Activated CD8-positive, alpha-beta memory T cell treated with anti-CD3 and anti-CD28 coated beads, Interleukin-2, amount 50 U/mL, for 24 hours (primary cell): ENCODE results near the gene SLF1.

ENCODE experiments used
- DNase-seq: peaks from one replicate; pipeline ENCODE4 v3.0.0-alpha.2; 2020; ENCODE audit errors: extremely low read depth

The SLF1 gene

GRCh38 chr5:94661086-94661485 is 42.6 kb downstream of the SLF1 start:
- no peak for DNase-seq

GRCh38 chr5:94667937-94668336 is 49.5 kb downstream of the SLF1 start:
- no peak for DNase-seq

DNA sequence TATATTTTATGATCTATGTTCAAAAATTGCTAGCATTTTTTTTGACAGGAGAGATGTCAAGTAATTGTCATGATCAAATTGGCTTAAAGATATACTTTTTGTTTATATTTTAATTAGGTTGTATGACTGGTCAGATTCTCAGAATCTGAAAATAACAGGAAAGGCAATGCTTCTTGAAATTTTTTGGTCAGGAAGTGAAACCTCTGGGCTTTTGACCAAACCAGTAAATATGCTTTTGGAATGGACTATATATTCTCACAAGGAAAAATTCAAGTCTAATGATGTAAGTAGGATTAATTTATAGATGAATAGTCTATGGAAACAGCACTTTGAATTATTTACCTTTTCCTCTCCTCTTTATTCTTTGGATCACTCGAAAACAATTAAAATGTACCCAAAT is 52.3 kb downstream of the SLF1 start:
- DNase-seq: no peak

- DNase-seq: no peak
Measured at GRCh38 chr5:94672746-94673145, 54.3 kb downstream of the SLF1 start.

- no peak for DNase-seq
Measured at GRCh38 chr5:94674490-94675382, 56.3 kb downstream of the SLF1 start.

DNA sequence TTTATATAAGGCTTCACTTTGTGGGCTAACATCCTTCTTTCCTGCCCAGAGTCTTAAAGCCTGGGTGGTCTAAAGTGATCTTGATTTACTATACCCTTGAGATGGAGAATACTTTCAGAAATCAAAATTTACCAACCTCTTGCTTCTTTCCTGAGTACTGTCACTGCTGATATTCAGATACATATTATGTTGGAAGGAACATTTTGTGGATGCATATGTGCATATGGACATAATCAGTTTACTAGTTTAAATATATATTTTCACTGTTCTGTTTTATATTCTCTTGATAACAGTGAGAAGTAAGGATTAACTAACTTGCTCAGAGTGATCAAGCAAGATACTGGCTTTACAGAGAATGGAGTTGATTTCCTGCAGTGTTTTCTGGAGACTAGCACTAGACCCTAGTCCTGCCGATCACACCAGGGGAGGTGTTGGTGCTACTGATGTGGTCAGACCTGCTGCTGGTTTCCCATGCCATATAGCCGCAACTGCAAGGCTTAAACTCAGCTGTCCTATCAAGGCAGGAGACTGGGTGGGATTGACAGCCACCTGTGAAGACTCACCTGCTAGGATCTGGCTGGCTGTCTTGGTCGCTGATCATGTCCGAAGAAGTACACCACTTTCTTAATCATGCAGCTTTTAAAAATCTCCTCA is 57.6 kb downstream of the SLF1 start:
- no peak for DNase-seq

DNA sequence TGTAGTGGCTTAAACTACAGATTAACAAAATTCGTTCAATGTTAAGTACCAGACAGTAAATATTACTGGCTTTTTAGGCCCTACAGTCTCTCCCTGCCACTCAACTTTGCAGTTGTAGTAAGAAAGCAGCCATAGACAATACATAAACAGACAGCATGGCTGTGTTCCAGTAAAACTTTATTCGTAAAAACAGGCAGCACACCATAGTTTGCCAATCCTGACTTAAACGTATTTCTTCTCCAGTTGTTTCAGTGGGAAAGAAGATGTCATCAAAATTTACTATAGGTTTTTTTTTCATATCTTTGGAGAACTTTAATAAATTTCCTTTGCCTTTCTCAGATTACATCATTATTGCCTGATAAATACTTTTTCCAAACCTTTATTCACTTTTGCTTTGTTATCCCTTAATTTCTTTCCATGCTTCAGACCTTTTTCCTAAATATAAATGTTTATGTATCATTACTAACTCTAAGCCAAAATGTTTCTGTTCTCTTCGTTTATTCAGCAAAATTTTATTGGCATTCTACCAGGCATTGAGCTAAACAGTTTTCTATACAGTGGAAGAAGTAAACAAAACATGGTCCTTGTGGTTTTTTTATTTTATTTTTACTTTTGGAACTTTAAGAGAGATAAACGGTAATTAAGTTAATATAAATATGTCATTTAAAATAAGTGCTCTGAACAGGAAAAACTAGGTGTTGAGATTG is 64.5 kb downstream of the SLF1 start:
- DNase-seq: no peak

GRCh38 chr5:94689908-94690307 is 71.4 kb downstream of the SLF1 start:
- DNase-seq: no peak

- no peak for DNase-seq
Measured at GRCh38 chr5:94690778-94691177, 72.3 kb downstream of the SLF1 start.

DNA sequence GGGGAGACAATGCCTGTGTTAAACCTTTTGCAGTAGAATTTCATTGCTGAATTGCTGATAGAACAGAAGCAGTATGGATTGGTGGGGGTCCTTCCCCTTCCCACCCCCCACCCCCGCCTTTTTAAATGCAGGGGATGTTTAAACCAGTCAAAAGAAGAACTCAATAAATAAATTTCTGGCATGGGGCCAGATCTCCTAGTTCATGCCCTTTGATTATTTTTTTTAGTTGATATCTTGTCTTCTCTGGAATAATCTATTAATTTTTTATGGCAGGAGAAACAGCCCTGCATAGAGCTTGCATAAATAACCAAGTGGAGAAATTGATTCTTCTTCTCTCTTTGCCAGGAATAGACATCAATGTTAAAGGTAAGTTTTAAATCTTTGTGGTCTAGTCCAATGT is 72.8 kb downstream of the SLF1 start:
- DNase-seq: no peak

- no peak for DNase-seq
Measured at GRCh38 chr5:94691949-94692348, 73.5 kb downstream of the SLF1 start.

DNA sequence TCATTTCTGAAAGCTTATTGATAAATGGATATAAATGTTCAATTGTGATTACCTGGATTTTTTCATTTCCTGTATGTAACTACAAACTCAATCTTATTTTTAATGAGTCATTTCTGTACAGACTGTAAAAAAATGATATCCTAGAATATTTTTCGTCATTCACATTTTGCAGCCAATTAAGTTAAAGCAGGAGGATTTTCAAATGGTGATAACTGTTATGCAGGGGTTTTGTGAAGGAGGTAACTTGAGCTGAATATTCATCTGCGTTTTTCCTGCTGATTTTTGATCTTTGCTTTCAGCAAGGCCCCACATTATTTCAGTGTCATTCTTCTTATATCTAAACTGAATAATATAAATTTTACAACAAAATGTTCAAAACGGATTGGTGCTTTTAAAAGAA is 74.1 kb downstream of the SLF1 start:
- DNase-seq: no peak

DNA sequence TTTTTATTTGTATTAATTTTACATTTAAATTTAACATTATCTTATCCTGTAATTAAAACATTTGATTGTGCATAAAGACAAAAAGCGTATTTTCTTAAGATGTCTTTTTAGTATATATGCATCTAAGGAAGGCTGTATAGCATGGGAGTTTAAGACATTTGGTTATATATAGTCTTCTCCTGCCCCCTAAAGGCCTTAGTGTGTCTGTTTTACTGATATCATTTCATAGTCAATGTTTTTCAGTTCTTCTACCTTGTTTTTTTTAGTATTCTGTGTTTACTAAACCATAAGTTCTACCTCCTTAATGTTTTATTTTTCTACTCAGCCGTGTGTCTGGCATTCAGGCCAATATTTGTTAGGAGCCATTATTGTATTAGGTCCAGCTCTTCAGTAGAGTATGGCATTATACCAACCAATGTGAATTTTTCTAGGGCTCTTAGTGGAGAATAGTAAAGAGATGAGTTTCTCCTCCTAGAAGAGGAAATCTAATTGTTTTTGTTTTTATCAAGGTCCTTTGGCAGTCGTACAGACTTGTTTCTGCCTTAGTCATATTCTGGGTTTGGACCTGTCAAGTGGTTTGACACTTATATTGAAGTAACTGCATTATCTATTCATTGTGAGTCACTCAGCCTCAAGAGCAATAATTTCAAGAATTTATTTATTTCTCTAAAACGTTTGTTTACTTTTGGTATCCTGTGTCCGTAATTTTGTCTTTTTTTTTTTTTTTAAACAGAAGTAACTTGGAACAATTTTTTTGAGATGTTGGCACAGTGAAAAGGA is 74.8 kb downstream of the SLF1 start:
- DNase-seq: no peak

DNA sequence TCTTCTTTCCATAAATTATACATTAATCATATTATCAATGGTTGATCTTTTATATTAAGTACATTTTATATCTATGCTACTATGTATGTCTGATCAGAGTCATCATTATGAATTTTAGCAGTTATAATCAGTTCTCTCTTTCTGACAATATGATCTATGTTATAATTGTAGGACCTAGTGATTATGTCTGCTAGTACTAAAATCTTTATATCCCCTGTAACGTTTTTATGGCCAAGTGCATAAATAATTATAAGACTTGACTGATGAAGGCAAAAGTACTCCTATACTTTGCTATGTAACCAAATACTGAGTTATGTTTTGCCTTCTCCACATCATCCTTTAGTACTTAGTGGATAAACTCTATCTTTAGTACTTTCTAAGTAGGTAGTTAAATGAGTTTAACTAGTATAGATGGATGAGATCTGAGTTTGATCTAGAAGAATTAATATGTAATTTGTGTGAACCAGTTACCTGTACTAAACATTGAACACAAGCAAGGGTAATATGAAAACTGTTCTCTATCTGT is 75.4 kb downstream of the SLF1 start:
- DNase-seq: no peak

DNA sequence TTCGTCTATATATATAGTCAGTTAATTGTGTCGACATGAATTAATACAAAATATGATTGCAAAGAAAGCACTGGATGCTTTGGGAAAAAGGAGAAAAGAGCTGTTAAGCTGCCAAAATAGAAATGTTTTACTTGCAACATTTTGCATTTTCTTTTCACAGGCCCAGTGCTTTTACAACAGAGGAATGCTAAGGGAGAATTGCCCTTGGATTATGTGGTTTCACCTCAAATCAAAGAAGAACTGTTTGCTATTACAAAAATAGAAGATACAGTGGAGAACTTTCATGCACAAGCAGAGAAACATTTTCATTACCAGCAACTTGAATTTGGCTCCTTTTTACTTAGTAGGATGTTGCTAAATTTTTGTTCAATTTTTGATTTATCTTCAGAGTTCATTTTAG is 76.2 kb downstream of the SLF1 start:
- no peak for DNase-seq

DNA sequence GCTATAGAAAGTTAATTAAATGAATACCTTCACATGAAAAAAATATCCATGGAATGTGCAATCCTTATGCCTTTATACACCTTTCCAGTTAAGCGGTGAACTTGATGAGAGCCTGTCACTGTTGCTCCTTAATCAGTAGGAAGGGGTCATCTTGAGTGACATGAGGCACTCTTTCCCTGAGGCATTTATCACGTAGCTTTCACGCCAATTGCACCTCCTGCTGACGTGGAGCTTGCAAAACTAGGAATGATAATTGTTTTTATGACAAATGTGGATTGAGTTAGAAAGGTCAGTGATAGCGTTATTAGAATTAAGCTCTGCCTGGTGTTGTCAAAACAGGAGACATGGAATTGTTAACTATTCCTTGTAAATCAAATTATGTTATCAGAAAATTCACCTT is 79.7 kb downstream of the SLF1 start:
- no peak for DNase-seq

DNA sequence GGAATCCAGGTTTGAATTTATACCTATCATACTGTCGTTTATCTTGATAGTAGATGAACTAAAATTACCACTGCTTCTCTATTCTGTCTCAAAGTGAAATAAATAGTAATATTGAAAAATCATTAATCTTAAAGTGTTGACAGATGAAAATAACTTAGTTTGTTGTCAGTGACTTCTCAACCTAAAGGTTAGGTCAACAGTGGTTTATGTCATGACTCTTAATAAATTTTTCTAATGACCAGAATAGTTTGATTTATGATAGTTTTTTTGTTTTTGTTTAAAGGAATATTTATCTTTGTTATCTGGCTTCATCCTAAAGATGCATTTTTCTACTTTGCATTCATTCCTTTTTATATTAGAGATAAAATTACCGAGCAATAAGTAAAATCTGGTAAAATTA is 81.1 kb downstream of the SLF1 start:
- no peak for DNase-seq

GRCh38 chr5:94700592-94700991 is 82.1 kb downstream of the SLF1 start:
- no peak for DNase-seq

DNA sequence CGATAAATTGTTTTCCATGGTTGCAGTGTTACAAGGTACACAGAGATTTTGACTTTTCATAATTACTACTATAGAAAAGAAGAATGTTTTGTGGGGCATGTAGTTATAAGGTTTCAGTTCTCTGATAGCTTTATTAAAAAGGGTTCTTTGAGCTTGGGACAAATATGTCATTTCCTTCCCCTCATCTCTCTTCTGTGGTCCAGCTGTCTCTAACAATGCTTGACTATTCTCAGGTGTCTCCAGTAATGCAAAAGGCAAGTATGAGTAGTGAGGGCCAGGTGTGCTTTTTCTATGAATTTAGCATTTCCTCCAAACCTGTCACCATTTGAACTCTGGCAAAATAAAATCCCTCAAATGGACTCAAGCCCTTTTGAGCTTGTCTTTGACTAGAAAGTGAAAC is 84.3 kb downstream of the SLF1 start:
- DNase-seq: no peak

DNA sequence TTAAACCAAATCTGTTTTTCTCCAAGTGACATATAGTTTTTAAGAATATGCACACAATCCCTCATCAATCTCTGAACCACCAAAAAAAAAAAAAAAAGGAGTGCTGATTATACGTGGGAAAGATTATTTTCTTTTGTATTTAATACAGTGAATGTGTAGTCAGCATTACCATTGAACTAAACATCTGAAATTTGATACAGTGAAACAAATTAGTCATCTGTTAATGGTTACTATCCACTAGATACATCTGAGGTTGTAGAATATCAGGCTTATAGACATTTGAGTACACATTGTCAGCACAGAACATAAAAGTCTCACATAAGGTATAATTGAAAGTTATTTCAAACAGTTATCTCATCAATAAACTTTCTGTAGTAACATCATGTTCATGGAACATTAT is 87.0 kb downstream of the SLF1 start:
- DNase-seq: no peak

GRCh38 chr5:94707359-94707758 is 88.9 kb downstream of the SLF1 start:
- DNase-seq: no peak

DNA sequence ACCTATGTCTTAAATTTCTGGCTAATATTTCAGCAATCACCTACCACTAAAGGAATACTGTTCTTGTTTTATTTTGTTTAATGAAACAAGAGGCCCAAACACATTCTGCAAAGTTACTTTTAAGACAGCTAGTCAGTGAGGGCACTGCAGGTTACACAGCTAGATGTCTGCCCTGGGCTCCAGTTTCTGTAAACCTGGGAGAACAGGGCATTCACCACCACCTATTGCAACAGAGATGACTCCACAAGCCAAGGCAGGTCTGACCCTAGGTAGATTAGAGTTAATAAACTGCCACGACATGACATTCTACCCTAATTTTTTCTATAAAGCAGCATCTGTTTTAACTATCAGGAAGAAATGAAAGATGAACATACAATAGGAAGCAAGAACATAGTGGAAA is 90.8 kb downstream of the SLF1 start:
- DNase-seq: no peak
